ENCODE data around the gene OPN1SW.

GRCh38 chr7:128794436-128794835, 18.8 kb upstream of the OPN1SW start:
- TF ChIP-seq CTCF (IDR thresholded peaks at IDR 0.05) (no peak), POLR2A (IDR thresholded peaks at IDR 0.05) (no peak)
